ENCODE data around the gene AUTS2.
"Not testable (repeated sequence)": the region's sequence is repeated elsewhere in the genome, so short reads cannot be mapped to it uniquely, and the experiment has no call there.

Gene AUTS2

GRCh38 chr7:69761290-69761922, 163.1 kb downstream of the AUTS2 start:
- no peak for DNase-seq (ENCODE audit: low spot score)

- DNase-seq (ENCODE audit: low spot score), result no peak
Observed at GRCh38 chr7:69762821-69763352, 164.6 kb downstream of the AUTS2 start.

GRCh38 chr7:69763513-69763912, 165.2 kb downstream of the AUTS2 start:
- DNase-seq (ENCODE audit: low spot score), result no peak

GRCh38 chr7:69764147-69764546, 165.9 kb downstream of the AUTS2 start:
- no peak for DNase-seq (ENCODE audit: low spot score)

GRCh38 chr7:69764681-69765080, 166.4 kb downstream of the AUTS2 start:
- DNase-seq (ENCODE audit: low spot score), result no peak

- no peak for DNase-seq (ENCODE audit: low spot score)
Observed at GRCh38 chr7:69765879-69766278, 167.6 kb downstream of the AUTS2 start.

GRCh38 chr7:69768986-69769595, 170.8 kb downstream of the AUTS2 start:
- peak; percentile 15 for DNase-seq (ENCODE audit: low spot score)

GRCh38 chr7:69769826-69770225, 171.6 kb downstream of the AUTS2 start:
- no peak for DNase-seq (ENCODE audit: low spot score)

GRCh38 chr7:69770613-69771012, 172.3 kb downstream of the AUTS2 start:
- no peak for DNase-seq (ENCODE audit: low spot score)

- no peak for DNase-seq (ENCODE audit: low spot score)
Observed at GRCh38 chr7:69772718-69773436, 174.6 kb downstream of the AUTS2 start.

- DNase-seq (ENCODE audit: low spot score), result no peak
Observed at GRCh38 chr7:69773535-69774225, 175.4 kb downstream of the AUTS2 start.

- DNase-seq (ENCODE audit: low spot score), result no peak
Observed at GRCh38 chr7:69775231-69775771, 177.0 kb downstream of the AUTS2 start.

- DNase-seq (ENCODE audit: low spot score), result no peak
Observed at GRCh38 chr7:69776611-69777010, 178.3 kb downstream of the AUTS2 start.

- DNase-seq (ENCODE audit: low spot score), result no peak
Observed at GRCh38 chr7:69778138-69778537, 179.9 kb downstream of the AUTS2 start.

GRCh38 chr7:69780379-69780778, 182.1 kb downstream of the AUTS2 start:
- DNase-seq (ENCODE audit: low spot score), result no peak

- peak; percentile 20 for DNase-seq (ENCODE audit: low spot score)
Observed at GRCh38 chr7:69781412-69781846, 183.2 kb downstream of the AUTS2 start.

- peak; percentile 66 for DNase-seq (ENCODE audit: low spot score)
Observed at GRCh38 chr7:69782917-69783684, 184.8 kb downstream of the AUTS2 start.

- DNase-seq (ENCODE audit: low spot score), result not testable (repeated sequence)
Observed at GRCh38 chr7:69786130-69786529, 187.9 kb downstream of the AUTS2 start.

GRCh38 chr7:69786730-69787395, 188.6 kb downstream of the AUTS2 start:
- DNase-seq (ENCODE audit: low spot score), result no peak

- DNase-seq (ENCODE audit: low spot score), result peak; percentile 18
Observed at GRCh38 chr7:69787736-69788431, 189.6 kb downstream of the AUTS2 start.
